Raji (cell line): ENCODE results near the gene ITGB2.

ENCODE experiments used
- POLR2A ChIP-seq: IDR thresholded peaks from 2 replicates; pipeline ENCODE4 v1.6.1; 2011; ENCODE audit warnings: low read depth, low read length, control low read depth; ENCODE audit not compliant: insufficient read depth

ITGB2 gene

DNA sequence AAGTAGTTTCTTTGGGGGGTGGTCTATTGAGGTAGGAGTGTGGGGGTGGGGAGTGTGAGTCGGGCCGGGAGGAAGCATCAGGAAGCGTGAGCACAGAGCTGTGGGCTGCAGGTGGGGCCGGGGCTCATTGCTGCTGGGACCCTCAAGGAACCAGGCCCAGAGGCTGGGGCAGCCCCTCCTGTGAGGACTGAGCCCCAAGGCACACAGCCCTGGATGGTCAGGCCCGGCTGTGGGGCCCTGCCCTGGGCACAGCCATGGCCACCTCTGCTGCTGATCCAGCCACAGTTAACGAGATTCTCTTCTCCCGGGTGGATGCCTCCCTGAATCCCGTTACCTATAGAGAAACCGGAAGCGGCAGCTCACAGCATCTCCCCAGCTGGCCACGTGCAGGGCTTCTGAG is 79.9 kb downstream of the ITGB2 start:
- no peak for TF ChIP-seq POLR2A

DNA sequence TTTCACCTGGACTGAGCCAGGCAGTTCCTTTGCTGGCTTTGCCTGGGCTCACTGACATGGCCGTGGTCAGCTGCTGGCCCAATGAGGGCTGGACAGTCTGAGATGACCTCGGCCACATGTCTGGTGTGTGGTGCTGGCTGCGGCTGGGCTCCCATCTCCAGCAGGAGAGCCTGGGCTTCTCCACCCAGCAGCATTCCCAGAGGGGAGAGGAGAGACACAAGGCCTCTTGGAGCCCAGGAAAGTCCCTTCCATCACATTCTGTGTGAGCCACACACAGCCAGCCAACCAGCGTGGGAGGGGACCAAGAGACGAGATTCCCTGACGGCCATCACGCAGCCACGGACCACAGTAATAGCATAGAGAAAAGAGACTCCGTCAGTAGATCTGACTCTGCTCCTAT is 81.7 kb downstream of the ITGB2 start:
- no peak for TF ChIP-seq POLR2A

DNA sequence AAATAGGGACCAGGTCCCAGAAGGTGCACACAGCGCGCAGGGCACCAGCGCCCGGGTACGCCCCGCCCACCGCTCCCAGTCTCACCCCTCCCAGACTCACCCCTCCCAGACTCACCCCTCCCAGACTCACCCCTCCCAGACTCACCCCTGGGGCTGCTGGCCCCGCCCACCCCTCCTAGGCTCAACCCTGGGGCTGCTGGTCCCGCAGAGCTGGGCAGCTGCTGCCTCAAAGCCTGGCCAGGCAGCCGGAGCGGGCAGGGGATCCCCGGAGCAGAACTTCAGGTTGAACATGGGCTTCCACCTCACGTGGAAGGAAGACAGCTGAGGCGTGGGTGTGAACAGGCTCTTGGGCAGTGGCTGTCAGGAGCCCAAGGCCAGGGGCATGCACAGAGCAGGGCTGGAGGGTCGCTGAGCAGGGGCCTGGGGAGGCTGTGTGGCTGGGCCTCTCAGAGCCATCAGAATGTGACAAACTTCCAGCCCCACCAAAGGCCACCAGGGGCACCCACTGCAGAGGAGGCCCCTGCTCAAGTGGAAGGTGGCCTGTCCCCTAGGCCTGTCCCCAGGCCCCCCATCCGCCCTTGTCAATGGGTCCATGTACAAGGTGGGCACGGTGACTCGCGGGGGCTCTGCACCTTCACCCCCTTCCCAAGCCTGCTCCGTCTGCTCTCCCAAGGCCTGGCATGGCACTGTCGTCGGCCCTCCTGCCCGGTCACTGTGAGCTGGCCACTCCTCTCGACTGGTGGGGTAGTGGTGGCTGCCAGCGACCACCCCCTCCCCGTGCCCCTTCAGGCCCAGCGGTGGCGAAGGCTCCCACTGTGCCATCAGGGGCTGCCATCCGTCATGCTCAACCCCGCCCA is 82.4 kb downstream of the ITGB2 start:
- no peak for TF ChIP-seq POLR2A

DNA sequence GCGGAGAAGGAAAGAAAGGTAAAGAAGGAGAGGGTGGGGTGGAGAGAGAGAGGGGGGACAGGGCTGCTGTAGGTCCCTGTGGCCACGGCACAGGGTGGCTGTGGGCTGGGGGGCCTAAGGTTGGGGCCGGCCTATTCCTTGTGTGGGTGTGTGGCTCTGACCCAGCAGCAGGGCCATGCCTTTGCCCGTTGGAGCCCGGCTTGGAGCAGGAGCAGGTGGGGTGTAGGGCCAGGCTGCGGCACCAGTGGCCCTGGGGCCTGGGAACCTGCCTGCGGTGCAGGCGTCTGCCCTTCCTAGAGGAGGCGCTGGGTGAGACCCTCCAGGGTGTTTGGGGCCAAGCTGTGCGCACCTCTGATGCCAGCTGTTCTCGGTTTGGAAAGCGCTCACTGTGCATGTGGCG is 83.2 kb downstream of the ITGB2 start:
- TF ChIP-seq POLR2A: no peak

DNA sequence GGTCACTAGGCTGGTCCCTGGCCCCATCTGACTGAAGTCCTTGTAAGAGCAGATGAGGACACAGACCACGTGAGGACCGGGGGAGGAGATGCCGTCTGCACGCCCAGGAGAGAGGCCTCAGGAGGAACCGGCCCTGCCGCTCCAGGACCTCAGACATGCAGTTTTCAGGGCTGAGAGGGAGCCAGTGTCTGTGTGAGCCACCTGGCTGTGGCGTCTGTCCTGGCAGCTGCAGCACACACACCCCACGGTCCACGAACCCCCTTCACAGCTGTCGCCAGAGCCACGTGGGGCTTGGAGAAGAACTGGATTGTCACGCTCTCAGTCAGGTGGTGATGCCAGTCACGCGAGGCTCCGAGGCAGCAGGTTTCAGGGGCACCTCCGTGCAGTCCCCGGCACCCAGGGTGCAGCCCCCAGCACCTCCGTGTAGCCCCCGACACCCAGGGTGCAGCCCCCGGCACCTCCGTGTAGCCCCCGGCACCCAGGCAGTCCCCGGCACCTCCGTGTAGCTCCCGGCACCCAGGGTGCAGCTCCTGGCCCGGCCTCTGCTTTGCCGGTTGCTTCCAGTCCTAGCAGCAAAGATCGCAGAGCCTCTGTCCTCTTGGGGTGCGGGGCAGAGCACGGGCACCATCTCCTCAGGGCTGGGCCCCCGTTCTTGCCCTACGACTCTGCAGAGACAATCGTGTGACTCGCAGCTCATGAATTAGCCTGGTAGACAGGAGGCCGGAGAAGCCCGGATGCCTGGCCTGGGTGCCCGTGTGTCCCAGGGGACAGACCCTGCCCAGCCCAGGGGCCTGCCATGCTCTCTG is 83.8 kb downstream of the ITGB2 start:
- TF ChIP-seq POLR2A: no peak

DNA sequence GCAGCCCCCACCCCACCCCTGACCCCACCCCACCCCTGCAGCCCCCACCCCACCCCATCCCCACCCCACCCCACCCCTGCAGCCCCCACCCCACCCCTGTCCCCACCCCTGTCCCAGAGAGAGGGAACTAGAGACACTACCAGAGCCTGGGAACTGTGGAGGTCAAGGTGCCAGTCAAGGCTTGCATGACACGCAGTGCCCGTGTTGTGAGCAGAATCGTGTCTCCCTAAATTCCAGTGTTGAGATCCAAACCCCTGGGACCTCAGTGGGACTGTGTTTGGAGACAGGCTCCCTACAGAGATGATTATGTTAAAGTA is 84.4 kb downstream of the ITGB2 start:
- no peak for TF ChIP-seq POLR2A
